Colonic mucosa (tissue), 4 donors: ENCODE measurements around the gene AP1S2. TPM values are rescaled to one million over a fixed set of nuclear protein-coding genes. Genes with fewer than 3 reads are reported as not detected.

Experiments
- DNase-seq: peaks from one replicate; pipeline ENCODE4 v3.0.0-alpha.2; 2020
- H3K27ac ChIP-seq: fragments of 200-600 bp; one replicate; pipeline ENCODE4 v1.8.0; 2021
- H3K27me3 ChIP-seq: fragments of 200-600 bp; one replicate; pipeline ENCODE4 v1.8.0; 2021
- H3K36me3 ChIP-seq: fragments of 200-600 bp; one replicate; pipeline ENCODE4 v1.8.0; 2021
- H3K4me1 ChIP-seq: fragments of 200-600 bp; one replicate; pipeline ENCODE4 v1.8.0; 2021; ENCODE audit warnings: mild to moderate bottlenecking
- H3K4me3 ChIP-seq: fragments of 200-600 bp; one replicate; pipeline ENCODE4 v1.8.0; 2021
- H3K9ac ChIP-seq, 2 donors: one replicate each; pipeline ENCODE4 v1.7.0; 2013; ENCODE audit warnings: control low read depth in 2 of 2, low read depth in 2 of 2, low read length in 2 of 2
- H3K9me3 ChIP-seq: fragments of 200-600 bp; one replicate; pipeline ENCODE4 v1.8.0; 2021
- intact Hi-C: fragments of 100-400 bp; cut with DNase I; formaldehyde crosslinking; loops from one replicate; pipeline ENCODE4 v1.14.1; 2022
- total RNA-seq, 2 donors: library from RNA; stranded (reverse); fragmentation: NEBNext Ultra II Directional in 1 of 2; extraction: Animal tissue kit (Norgen Biotek cat#: 25700) in 1 of 2; gene quantifications; one replicate each; pipeline ENCODE4 v1.2.1, GENCODE V29; 2021
- TF ChIP-seq, protein P1 (sequence below): fragments of 200-600 bp; IDR thresholded peaks from one replicate; pipeline ENCODE4 v1.8.0; 2022; ENCODE audit warnings: antibody characterized with exemption, mild to moderate bottlenecking
- donor health status: healthy.
- donor health status: DM: no; HTN: no; CAD: no.
- donor health status: DM: no; HTN: no; CAD: no.

AP1S2 gene
- total RNA-seq, 2 donors from 2014 or later, result 10.9 to 20.7 TPM

DNA sequence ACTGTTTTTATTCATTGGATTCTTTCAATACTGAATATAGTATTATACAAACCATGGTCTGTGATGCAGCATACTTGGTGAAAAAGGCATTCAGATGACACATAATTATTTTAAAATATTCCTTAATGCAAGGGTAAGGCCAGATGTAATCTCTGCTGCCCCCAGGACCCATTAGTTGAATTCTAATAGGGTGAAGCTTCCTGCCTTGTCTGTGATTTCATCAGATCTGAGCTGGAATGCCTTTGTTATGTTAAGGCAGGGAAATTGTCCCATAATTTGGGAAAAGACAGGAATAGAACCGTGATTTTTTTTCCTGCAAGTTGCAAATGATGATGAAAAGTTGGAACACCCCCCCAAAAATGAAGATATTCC is 38.2 kb downstream of the AP1S2 start:
- H3K9ac ChIP-seq, result no peak overlapping the region
- no peaks in the 10 kb centered on the region for H3K36me3 ChIP-seq
- intact Hi-C loops, result no loop called here

DNA sequence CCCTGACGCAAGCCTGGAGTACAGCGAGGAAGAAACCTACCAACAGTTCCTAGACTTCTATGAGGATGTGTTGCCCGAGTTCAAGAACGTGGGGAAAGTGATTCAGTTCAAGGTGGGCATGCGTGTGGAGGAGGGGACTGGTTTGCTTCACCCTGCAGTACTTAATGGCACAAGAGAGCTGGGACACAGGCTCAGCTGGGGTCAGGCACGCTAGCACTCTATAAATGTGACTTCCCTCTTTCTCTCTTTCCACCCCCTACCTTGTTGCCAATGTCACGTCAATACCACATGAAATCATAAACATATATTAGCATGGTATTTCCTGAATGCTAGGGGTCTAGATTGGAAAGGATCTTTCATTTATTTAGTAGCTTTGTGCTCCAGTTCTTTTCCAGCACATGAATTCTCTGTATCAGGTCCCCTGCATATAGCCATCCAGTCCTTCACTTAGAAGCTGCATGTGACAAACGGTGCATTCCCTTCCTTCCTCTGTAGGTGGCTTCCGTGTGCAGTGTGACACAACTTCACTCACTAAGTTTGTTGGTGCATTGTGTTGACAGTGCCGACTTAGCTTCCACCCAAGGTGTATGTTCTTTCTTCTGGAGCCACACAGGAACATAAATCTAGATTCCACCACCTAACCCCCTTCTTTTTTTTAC is 38.7 kb downstream of the AP1S2 start:
- H3K9me3 ChIP-seq, result no peaks in the 10 kb centered on the region
- H3K27me3 ChIP-seq, result no peaks in the 10 kb centered on the region
- H3K4me3 ChIP-seq, result no peak overlapping the region
- no peak for DNase-seq
- TF ChIP-seq, protein P1, sequence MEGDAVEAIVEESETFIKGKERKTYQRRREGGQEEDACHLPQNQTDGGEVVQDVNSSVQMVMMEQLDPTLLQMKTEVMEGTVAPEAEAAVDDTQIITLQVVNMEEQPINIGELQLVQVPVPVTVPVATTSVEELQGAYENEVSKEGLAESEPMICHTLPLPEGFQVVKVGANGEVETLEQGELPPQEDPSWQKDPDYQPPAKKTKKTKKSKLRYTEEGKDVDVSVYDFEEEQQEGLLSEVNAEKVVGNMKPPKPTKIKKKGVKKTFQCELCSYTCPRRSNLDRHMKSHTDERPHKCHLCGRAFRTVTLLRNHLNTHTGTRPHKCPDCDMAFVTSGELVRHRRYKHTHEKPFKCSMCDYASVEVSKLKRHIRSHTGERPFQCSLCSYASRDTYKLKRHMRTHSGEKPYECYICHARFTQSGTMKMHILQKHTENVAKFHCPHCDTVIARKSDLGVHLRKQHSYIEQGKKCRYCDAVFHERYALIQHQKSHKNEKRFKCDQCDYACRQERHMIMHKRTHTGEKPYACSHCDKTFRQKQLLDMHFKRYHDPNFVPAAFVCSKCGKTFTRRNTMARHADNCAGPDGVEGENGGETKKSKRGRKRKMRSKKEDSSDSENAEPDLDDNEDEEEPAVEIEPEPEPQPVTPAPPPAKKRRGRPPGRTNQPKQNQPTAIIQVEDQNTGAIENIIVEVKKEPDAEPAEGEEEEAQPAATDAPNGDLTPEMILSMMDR, result no peak
- no peak overlapping the region for H3K27ac ChIP-seq
- H3K36me3 ChIP-seq, result peaks cover 3% of the 10 kb centered on the region
- no peak overlapping the region for H3K9ac ChIP-seq
- H3K4me1 ChIP-seq, result no peaks in the 10 kb centered on the region
- intact Hi-C loops, result no loop called here

More for the DNA sequence above, 38.2 kb downstream of the AP1S2 start:
- no peaks in the 10 kb centered on the region for H3K4me1 ChIP-seq
- H3K9me3 ChIP-seq, result no peaks in the 10 kb centered on the region
- TF ChIP-seq, protein P1, result no peak
- H3K4me3 ChIP-seq, result no peak overlapping the region
- no peak overlapping the region for H3K27ac ChIP-seq
- H3K27me3 ChIP-seq, result no peaks in the 10 kb centered on the region
- no peak for DNase-seq

DNA sequence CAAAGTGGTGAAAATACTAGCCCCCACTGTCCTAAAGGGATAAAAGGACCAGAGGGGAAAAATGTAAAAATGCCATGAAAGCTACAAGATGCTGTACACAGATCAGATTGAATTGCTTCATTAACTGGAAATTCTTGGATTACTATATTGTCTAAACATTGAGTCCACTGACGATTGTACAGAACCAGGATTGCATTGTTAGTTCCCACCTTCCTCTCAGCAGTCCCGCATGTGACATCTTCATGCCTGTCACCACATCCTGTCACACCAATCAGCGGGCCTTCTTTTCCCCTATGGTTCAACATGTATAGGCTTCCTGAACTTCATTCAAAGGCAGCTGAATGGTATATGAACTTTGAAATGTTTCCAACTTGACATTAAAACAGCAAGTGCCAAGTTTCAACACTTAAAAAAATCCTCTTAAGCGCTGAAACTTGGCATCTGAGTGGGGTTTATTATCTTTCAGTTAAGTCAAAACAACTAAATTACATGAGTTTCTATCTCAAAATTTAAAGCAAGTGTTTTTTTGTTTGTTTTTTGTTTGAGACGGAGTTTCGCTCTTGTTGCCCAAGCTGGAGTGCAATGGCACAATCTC is 39.7 kb downstream of the AP1S2 start:
- H3K4me1 ChIP-seq, result no peaks in the 10 kb centered on the region
- H3K4me3 ChIP-seq, result no peak overlapping the region
- DNase-seq, result no peak
- no peaks in the 10 kb centered on the region for H3K9me3 ChIP-seq
- no peaks in the 10 kb centered on the region for H3K27me3 ChIP-seq
- H3K9ac ChIP-seq, result no peak overlapping the region
- intact Hi-C loops, result no loop called here
- peaks cover 4% of the 10 kb centered on the region for H3K36me3 ChIP-seq
- TF ChIP-seq, protein P1, result no peak
- H3K27ac ChIP-seq, result no peak overlapping the region

DNA sequence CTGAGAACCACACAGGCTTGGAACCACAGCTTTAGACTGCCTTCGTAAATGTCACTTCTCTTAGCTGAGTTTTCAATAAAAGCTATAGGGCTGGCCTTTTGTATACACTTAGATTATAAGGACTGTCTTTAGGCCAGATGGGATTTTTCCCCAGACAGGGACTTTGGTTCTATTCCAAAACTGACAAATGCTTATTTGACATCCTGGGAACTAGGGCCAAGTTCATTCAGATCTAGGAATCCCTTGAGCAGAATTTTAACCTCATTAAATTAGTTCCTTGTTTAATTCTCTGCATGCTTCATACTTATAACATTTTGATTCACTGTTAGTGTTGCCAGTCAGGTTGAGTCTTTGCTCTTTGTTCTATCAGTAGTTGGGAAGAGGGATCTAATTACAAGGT is 41.2 kb downstream of the AP1S2 start:
- Histone ChIP-seq H3K9me3 (no peaks in the 10 kb centered on the region), H3K27ac (no peak overlapping the region), H3K4me3 (no peak overlapping the region), H3K27me3 (no peaks in the 10 kb centered on the region), H3K9ac (no peak overlapping the region), H3K4me1 (no peaks in the 10 kb centered on the region), H3K36me3 (peaks cover 10% of the 10 kb centered on the region)
- intact Hi-C loops, result no loop called here
- TF ChIP-seq, protein P1, result no peak
- DNase-seq, result no peak

DNA sequence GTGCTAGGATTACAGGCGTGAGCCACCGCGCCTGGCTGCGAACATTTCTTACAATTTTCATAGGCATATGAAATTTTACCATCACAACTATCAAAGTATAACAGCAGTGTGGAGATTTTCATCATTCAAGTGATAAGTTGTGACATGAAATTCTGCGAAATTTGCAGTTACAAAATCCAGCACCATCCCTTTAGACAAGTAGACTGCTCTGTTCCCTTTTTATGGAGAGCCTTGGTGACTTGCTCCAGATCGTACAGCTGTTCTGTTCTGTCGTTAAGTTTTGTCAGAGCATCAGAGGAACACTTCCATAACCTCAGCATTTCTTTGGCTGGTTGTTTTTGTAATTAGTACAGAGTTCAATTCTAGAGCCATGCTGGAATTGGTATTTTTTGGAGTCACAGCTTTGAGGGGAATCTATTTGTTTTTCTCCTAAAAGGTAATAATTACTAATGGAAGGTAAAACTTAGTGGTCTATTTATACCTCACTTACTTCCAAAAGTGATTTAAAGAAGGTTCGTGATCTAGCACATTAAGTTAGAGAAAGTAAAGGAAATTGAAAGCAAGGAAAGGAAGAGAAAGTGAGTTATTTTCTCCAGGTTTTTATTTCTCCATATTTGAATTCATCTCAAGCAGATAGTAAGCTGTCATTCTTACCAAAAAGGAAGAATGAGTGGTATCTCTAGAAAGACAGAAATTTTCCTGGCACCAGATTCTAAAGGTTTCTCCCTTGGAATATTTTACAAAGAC is 42.2 kb downstream of the AP1S2 start:
- Histone ChIP-seq H3K27ac (no peak overlapping the region), H3K9me3 (no peaks in the 10 kb centered on the region), H3K27me3 (no peaks in the 10 kb centered on the region), H3K4me3 (no peak overlapping the region), H3K9ac (no peak overlapping the region), H3K4me1 (no peaks in the 10 kb centered on the region), H3K36me3 (peaks cover 10% of the 10 kb centered on the region)
- TF ChIP-seq, protein P1, result no peak
- intact Hi-C loops, result no loop called here
- no peak for DNase-seq
